Measurements from ENCODE around the gene STX8.

The STX8 gene

GRCh38 chr17:9241774-9242496, 333.7 kb downstream of the STX8 start:
- Mint-ChIP-seq H3K27ac (no peak overlapping the region), H3K27me3 (ENCODE audit: low read depth) (no peaks in the 10 kb centered on the region)

GRCh38 chr17:9241371-9241712, 334.3 kb downstream of the STX8 start:
- H3K27me3 Mint-ChIP-seq (ENCODE audit: low read depth) = no peaks in the 10 kb centered on the region
- no peaks in the 10 kb centered on the region for H3K36me3 Mint-ChIP-seq (ENCODE audit: low read depth)
- no peak overlapping the region for H3K27ac Mint-ChIP-seq
- no peaks in the 10 kb centered on the region for H3K9me3 Mint-ChIP-seq
- H3K4me1 Mint-ChIP-seq (ENCODE audit: low read depth) = peaks cover 8% of the 10 kb centered on the region
- DNase-seq (ENCODE audit: low spot score) = no peak
- peak overlapping the region; percentile 24 for H3K4me3 Mint-ChIP-seq

More at GRCh38 chr17:9241774-9242496, 333.7 kb downstream of the STX8 start:
- Mint-ChIP-seq H3K4me1 (ENCODE audit: low read depth) (peaks cover 8% of the 10 kb centered on the region), H3K4me3 (no peak overlapping the region), H3K36me3 (ENCODE audit: low read depth) (no peaks in the 10 kb centered on the region), H3K9me3 (no peaks in the 10 kb centered on the region)
- no peak for DNase-seq (ENCODE audit: low spot score)

GRCh38 chr17:9240659-9241370, 334.8 kb downstream of the STX8 start:
- no peaks in the 10 kb centered on the region for H3K36me3 Mint-ChIP-seq (ENCODE audit: low read depth)
- no peak for DNase-seq (ENCODE audit: low spot score)
- H3K27ac Mint-ChIP-seq = no peak overlapping the region
- peaks cover 8% of the 10 kb centered on the region for H3K4me1 Mint-ChIP-seq (ENCODE audit: low read depth)
- H3K27me3 Mint-ChIP-seq (ENCODE audit: low read depth) = no peaks in the 10 kb centered on the region
- H3K4me3 Mint-ChIP-seq = no peak overlapping the region
- no peaks in the 10 kb centered on the region for H3K9me3 Mint-ChIP-seq

GRCh38 chr17:9239793-9240658, 335.6 kb downstream of the STX8 start:
- peaks cover 8% of the 10 kb centered on the region for H3K4me1 Mint-ChIP-seq (ENCODE audit: low read depth)
- peak; percentile 65 for DNase-seq (ENCODE audit: low spot score)
- H3K27ac Mint-ChIP-seq = no peak overlapping the region
- H3K9me3 Mint-ChIP-seq = no peaks in the 10 kb centered on the region
- no peaks in the 10 kb centered on the region for H3K27me3 Mint-ChIP-seq (ENCODE audit: low read depth)
- H3K4me3 Mint-ChIP-seq = peak overlapping the region; percentile 77
- no peaks in the 10 kb centered on the region for H3K36me3 Mint-ChIP-seq (ENCODE audit: low read depth)

GRCh38 chr17:9239246-9239792, 336.3 kb downstream of the STX8 start:
- no peaks in the 10 kb centered on the region for H3K27me3 Mint-ChIP-seq (ENCODE audit: low read depth)
- no peaks in the 10 kb centered on the region for H3K9me3 Mint-ChIP-seq
- DNase-seq (ENCODE audit: low spot score) = no peak
- peak overlapping the region; percentile 77 for H3K4me3 Mint-ChIP-seq
- H3K4me1 Mint-ChIP-seq (ENCODE audit: low read depth) = peaks cover 8% of the 10 kb centered on the region
- H3K27ac Mint-ChIP-seq = no peak overlapping the region
- no peaks in the 10 kb centered on the region for H3K36me3 Mint-ChIP-seq (ENCODE audit: low read depth)

GRCh38 chr17:9238340-9239245, 337.0 kb downstream of the STX8 start:
- Mint-ChIP-seq H3K9me3 (no peaks in the 10 kb centered on the region), H3K27me3 (ENCODE audit: low read depth) (no peaks in the 10 kb centered on the region)

GRCh38 chr17:9237661-9238301, 337.8 kb downstream of the STX8 start:
- Mint-ChIP-seq H3K27me3 (ENCODE audit: low read depth) (no peaks in the 10 kb centered on the region), H3K36me3 (ENCODE audit: low read depth) (no peaks in the 10 kb centered on the region), H3K4me3 (peak overlapping the region; percentile 5), H3K9me3 (no peaks in the 10 kb centered on the region), H3K4me1 (ENCODE audit: low read depth) (peaks cover 8% of the 10 kb centered on the region), H3K27ac (no peak overlapping the region)
- DNase-seq (ENCODE audit: low spot score) = no peak

More at GRCh38 chr17:9238340-9239245, 337.0 kb downstream of the STX8 start:
- Mint-ChIP-seq H3K27ac (no peak overlapping the region), H3K4me1 (ENCODE audit: low read depth) (peaks cover 8% of the 10 kb centered on the region), H3K4me3 (peak overlapping the region; percentile 77), H3K36me3 (ENCODE audit: low read depth) (no peaks in the 10 kb centered on the region)
- DNase-seq (ENCODE audit: low spot score) = no peak

- Mint-ChIP-seq H3K27ac (no peak overlapping the region), H3K4me1 (ENCODE audit: low read depth) (peaks cover 8% of the 10 kb centered on the region), H3K36me3 (ENCODE audit: low read depth) (no peaks in the 10 kb centered on the region), H3K9me3 (no peaks in the 10 kb centered on the region), H3K27me3 (ENCODE audit: low read depth) (no peaks in the 10 kb centered on the region), H3K4me3 (no peak overlapping the region)
- DNase-seq (ENCODE audit: low spot score) = no peak
Observed at GRCh38 chr17:9237053-9237410, 338.6 kb downstream of the STX8 start.

- Mint-ChIP-seq H3K27ac (no peak overlapping the region), H3K27me3 (ENCODE audit: low read depth) (no peaks in the 10 kb centered on the region)
Observed at GRCh38 chr17:9236286-9237052, 339.2 kb downstream of the STX8 start.

GRCh38 chr17:9235346-9235745, 340.3 kb downstream of the STX8 start:
- Mint-ChIP-seq H3K27ac (no peak overlapping the region), H3K36me3 (ENCODE audit: low read depth) (no peaks in the 10 kb centered on the region), H3K9me3 (no peaks in the 10 kb centered on the region), H3K4me3 (no peak overlapping the region), H3K4me1 (ENCODE audit: low read depth) (peaks cover 8% of the 10 kb centered on the region), H3K27me3 (ENCODE audit: low read depth) (no peaks in the 10 kb centered on the region)
- DNase-seq (ENCODE audit: low spot score) = peak; percentile 32

More at GRCh38 chr17:9236286-9237052, 339.2 kb downstream of the STX8 start:
- Mint-ChIP-seq H3K4me1 (ENCODE audit: low read depth) (peaks cover 8% of the 10 kb centered on the region), H3K4me3 (no peak overlapping the region), H3K9me3 (no peaks in the 10 kb centered on the region), H3K36me3 (ENCODE audit: low read depth) (no peaks in the 10 kb centered on the region)
- DNase-seq (ENCODE audit: low spot score) = no peak

- peaks cover 6% of the 10 kb centered on the region for H3K4me1 Mint-ChIP-seq (ENCODE audit: low read depth)
- no peaks in the 10 kb centered on the region for H3K36me3 Mint-ChIP-seq (ENCODE audit: low read depth)
- H3K9me3 Mint-ChIP-seq = no peaks in the 10 kb centered on the region
- H3K27me3 Mint-ChIP-seq (ENCODE audit: low read depth) = no peaks in the 10 kb centered on the region
- no peak for DNase-seq (ENCODE audit: low spot score)
- no peak overlapping the region for H3K4me3 Mint-ChIP-seq
- H3K27ac Mint-ChIP-seq = no peak overlapping the region
Observed at GRCh38 chr17:9234389-9234945, 341.2 kb downstream of the STX8 start.

GRCh38 chr17:9233761-9234160, 341.9 kb downstream of the STX8 start:
- Mint-ChIP-seq H3K4me1 (ENCODE audit: low read depth) (peaks cover 1% of the 10 kb centered on the region), H3K27ac (no peak overlapping the region), H3K4me3 (no peak overlapping the region), H3K9me3 (no peaks in the 10 kb centered on the region), H3K27me3 (ENCODE audit: low read depth) (no peaks in the 10 kb centered on the region), H3K36me3 (ENCODE audit: low read depth) (no peaks in the 10 kb centered on the region)
- no peak for DNase-seq (ENCODE audit: low spot score)
